Measurements from ENCODE around the gene SLC7A14. TPM values are rescaled to one million over a fixed set of nuclear protein-coding genes. Genes with fewer than 3 reads are reported as not detected.
A peak's percentile ranks its signal among the peaks of the same experiment; 100 is the strongest.

The SLC7A14 gene
- total and polyA plus RNA-seq, 2 experiments from 2014 or later, result 0.05 TPM; not detected in 1

DNA sequence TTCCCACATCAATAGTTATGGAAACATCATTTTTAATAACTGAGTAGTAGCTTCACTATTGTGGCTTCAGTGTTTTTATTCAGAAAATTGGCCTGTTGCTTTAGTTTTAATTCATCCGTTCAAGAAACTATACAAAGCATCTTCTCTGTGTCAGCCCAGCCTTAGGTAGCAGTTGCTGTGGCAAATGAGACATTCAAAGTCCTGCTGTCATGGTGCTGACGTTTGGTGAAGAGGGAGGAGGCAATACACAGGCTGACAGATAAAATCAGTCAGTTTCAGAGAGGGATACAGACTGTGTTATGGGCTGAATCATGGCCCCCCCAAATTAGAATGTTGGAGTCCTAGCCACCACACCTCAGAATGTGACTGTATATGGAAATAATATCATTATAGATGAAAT lies 56.5 kb downstream of the SLC7A14 start:
- Histone ChIP-seq H3K36me3 (ENCODE audit: low read depth) (no peaks in the 10 kb centered on the region), H3K27ac (no peak overlapping the region), H3K4me1 (ENCODE audit: insufficient read depth) (0 out of 2 replicates have a peak, but pooled peaks cover 7% of the 10 kb centered on the region), H3K79me2 (ENCODE audit: insufficient read depth) (no peaks in the 10 kb centered on the region), H3K27me3 (replicated peaks; ENCODE audit: insufficient read depth) (no peaks in the 10 kb centered on the region), H2AFZ (no peak overlapping the region), H3K9me2 (ENCODE audit: insufficient read depth) (no peaks in the 10 kb centered on the region), H3K4me2 (ENCODE audit: unreplicated experiment) (no peak overlapping the region), H3K4me3 (no peak overlapping the region), H3K9me3 (ENCODE audit: low read depth) (no peaks in the 10 kb centered on the region), H3F3A (ENCODE audit: insufficient read depth) (peaks cover 15% of the 10 kb centered on the region), H3K9ac (no peak overlapping the region), H4K20me1 (ENCODE audit: insufficient read depth) (no peaks in the 10 kb centered on the region)
- TF ChIP-seq EZH2 (IDR thresholded peaks at IDR 0.05; ENCODE audit: insufficient read depth, poor library complexity, severe bottlenecking) (no peak), EZH2phosphoT487 (IDR thresholded peaks at IDR 0.05; ENCODE audit: insufficient read depth, low read depth) (no peak)
- no peak for DNase-seq
- in situ Hi-C loops (cut with MboI), result no loop called here
- WGBS, 2 experiments (ENCODE audit: low coverage in 1 of 2, low lambda C conversion rate in 2 of 2, missing lambda C conversion rate in 2 of 2), result 87 to 95% methylated on average over 2 of the region's 2 CpGs

DNA sequence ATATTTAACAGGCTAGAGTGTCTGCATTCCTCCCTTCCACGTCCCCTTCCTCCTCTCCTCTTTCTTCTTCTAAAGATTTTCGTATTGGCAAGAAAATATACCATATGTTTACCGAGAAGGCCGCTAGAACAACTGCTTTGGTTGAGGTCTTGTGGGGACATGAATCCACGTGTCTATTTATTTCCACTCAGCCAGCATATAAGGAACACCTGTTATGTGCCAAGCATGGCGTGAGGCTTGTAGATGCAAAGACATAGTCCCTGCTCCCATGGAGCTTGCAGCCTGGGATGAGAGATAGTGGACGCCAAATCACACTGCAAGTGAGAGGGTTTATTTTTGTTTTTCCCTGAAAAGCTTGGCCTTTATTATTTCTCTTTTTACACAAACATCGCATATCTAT lies 57.1 kb downstream of the SLC7A14 start:
- no peak overlapping the region for H3K9ac ChIP-seq
- no peak overlapping the region for H3K4me2 ChIP-seq (ENCODE audit: unreplicated experiment)
- H3K27ac ChIP-seq, result no peak overlapping the region
- no peaks in the 10 kb centered on the region for H3K9me3 ChIP-seq (ENCODE audit: low read depth)
- H3K4me3 ChIP-seq, result no peak overlapping the region
- TF ChIP-seq EZH2 (IDR thresholded peaks at IDR 0.05; ENCODE audit: insufficient read depth, poor library complexity, severe bottlenecking), result no peak
- TF ChIP-seq EZH2phosphoT487 (IDR thresholded peaks at IDR 0.05; ENCODE audit: insufficient read depth, low read depth), result no peak
- no peaks in the 10 kb centered on the region for H3K36me3 ChIP-seq (ENCODE audit: low read depth)
- H3K79me2 ChIP-seq (ENCODE audit: insufficient read depth), result no peaks in the 10 kb centered on the region
- in situ Hi-C loops (cut with MboI), result no loop called here
- DNase-seq, result no peak
- no peaks in the 10 kb centered on the region for H3K9me2 ChIP-seq (ENCODE audit: insufficient read depth)
- no peaks in the 10 kb centered on the region for H3K27me3 ChIP-seq (replicated peaks; ENCODE audit: insufficient read depth)
- peaks cover 15% of the 10 kb centered on the region for H3F3A ChIP-seq (ENCODE audit: insufficient read depth)
- no peak overlapping the region for H2AFZ ChIP-seq
- no peaks in the 10 kb centered on the region for H4K20me1 ChIP-seq (ENCODE audit: insufficient read depth)
- H3K4me1 ChIP-seq (ENCODE audit: insufficient read depth), result 0 out of 2 replicates have a peak, but pooled peaks cover 7% of the 10 kb centered on the region
- 89 to 90% methylated on average over 8 of the region's 8 CpGs for WGBS, 2 experiments (ENCODE audit: low coverage in 1 of 2, low lambda C conversion rate in 2 of 2, missing lambda C conversion rate in 2 of 2)

DNA sequence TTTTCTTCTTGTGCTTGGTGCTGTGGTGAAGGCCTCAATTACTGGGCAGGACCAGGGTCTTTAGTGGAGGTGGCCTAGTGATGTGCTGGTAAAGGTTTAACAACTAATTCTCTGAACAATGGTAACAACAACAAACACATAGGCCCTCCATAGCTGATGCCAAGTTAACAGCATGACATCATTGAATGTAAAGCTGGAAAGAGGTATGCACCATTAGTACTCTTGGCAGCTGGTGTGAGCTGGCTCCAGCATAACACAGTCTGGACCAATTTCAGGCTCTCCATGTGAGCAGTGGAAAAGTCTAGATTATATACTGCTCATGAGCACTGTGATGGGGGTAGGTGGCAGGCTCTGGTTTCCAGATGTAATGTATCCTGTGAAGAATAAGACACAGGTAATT lies 61.8 kb downstream of the SLC7A14 start:
- H3K9ac ChIP-seq, result no peak overlapping the region
- no peaks in the 10 kb centered on the region for H3K9me2 ChIP-seq (ENCODE audit: insufficient read depth)
- H4K20me1 ChIP-seq (ENCODE audit: insufficient read depth), result no peaks in the 10 kb centered on the region
- no peak for TF ChIP-seq EZH2phosphoT487 (IDR thresholded peaks at IDR 0.05; ENCODE audit: insufficient read depth, low read depth)
- no peak for TF ChIP-seq EZH2 (IDR thresholded peaks at IDR 0.05; ENCODE audit: insufficient read depth, poor library complexity, severe bottlenecking)
- no peaks in the 10 kb centered on the region for H3K9me3 ChIP-seq (ENCODE audit: low read depth)
- no peaks in the 10 kb centered on the region for H3K79me2 ChIP-seq (ENCODE audit: insufficient read depth)
- no peak overlapping the region for H3K4me2 ChIP-seq (ENCODE audit: unreplicated experiment)
- H3K4me1 ChIP-seq (ENCODE audit: insufficient read depth), result peaks cover 4% of the 10 kb centered on the region; the same call in 1 of the 2 replicates
- H3F3A ChIP-seq (ENCODE audit: insufficient read depth), result 0 out of 2 replicates have a peak, but pooled peaks cover 8% of the 10 kb centered on the region
- no peak for DNase-seq
- H3K27ac ChIP-seq, result no peak overlapping the region
- H3K4me3 ChIP-seq, result no peak overlapping the region
- H3K36me3 ChIP-seq (ENCODE audit: low read depth), result no peaks in the 10 kb centered on the region
- no peak overlapping the region for H2AFZ ChIP-seq
- in situ Hi-C loops (cut with MboI), result no loop called here
- H3K27me3 ChIP-seq (replicated peaks; ENCODE audit: insufficient read depth), result no peaks in the 10 kb centered on the region

DNA sequence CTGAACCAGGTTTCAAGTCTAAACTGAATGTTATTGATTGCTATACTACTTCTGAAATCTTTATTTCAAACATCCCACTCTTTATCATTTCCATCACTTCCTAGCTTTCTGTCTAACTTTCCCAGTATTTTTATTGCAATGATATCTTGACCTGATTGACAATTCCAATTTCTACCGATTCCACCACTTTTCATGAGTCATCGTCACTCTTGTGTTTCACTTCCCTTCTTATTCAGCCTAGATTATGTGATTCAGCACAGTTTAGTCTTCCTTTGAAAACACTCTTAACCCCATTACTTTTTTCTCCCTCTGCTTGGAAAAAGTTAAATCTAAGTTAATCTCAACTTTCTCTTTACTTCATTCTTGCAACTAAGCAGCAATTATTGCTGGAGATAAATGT lies 62.6 kb downstream of the SLC7A14 start:
- DNase-seq, result peak; percentile 62
- TF ChIP-seq EZH2phosphoT487 (IDR thresholded peaks at IDR 0.05; ENCODE audit: insufficient read depth, low read depth) (no peak), EZH2 (IDR thresholded peaks at IDR 0.05; ENCODE audit: insufficient read depth, poor library complexity, severe bottlenecking) (no peak)
- no peaks in the 10 kb centered on the region for H3K27me3 ChIP-seq (replicated peaks; ENCODE audit: insufficient read depth)
- no peaks in the 10 kb centered on the region for H3K9me3 ChIP-seq (ENCODE audit: low read depth)
- H2AFZ ChIP-seq, result no peak overlapping the region
- no peak overlapping the region for H3K4me3 ChIP-seq
- no peaks in the 10 kb centered on the region for H3K36me3 ChIP-seq (ENCODE audit: low read depth)
- H3K4me1 ChIP-seq (ENCODE audit: insufficient read depth), result peaks cover 5% of the 10 kb centered on the region; the same call in 1 of the 2 replicates
- no peak overlapping the region for H3K9ac ChIP-seq
- H3K27ac ChIP-seq, result no peak overlapping the region
- 46 to 48% methylated on average over 2 of the region's 2 CpGs for WGBS, 2 experiments (ENCODE audit: low coverage in 1 of 2, low lambda C conversion rate in 2 of 2, missing lambda C conversion rate in 2 of 2)
- no peaks in the 10 kb centered on the region for H3K79me2 ChIP-seq (ENCODE audit: insufficient read depth)
- 0 out of 2 replicates have a peak, but pooled peaks cover 8% of the 10 kb centered on the region for H3F3A ChIP-seq (ENCODE audit: insufficient read depth)
- H3K9me2 ChIP-seq (ENCODE audit: insufficient read depth), result no peaks in the 10 kb centered on the region
- no peaks in the 10 kb centered on the region for H4K20me1 ChIP-seq (ENCODE audit: insufficient read depth)
- in situ Hi-C loops (cut with MboI), result no loop called here
- no peak overlapping the region for H3K4me2 ChIP-seq (ENCODE audit: unreplicated experiment)

DNA sequence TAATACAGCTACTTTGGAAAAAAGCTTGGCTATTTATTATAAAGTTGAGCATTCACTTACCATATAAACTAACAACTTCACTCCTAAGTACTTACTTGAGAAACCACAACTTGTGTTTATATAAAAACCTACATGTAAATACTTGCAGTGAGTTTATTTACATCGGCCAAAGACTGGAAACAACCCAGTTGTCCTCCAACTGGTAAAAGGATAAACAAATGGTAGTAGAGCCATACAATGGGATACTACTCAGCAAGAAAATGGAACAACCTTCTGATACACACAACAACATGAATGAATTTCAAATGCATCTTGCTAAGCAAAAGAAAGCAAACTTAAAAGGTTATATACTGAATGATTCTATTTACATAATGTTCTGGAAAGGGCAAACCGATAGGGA lies 63.7 kb downstream of the SLC7A14 start:
- Histone ChIP-seq H3F3A (ENCODE audit: insufficient read depth) (0 out of 2 replicates have a peak, but pooled peaks cover 8% of the 10 kb centered on the region), H3K9me2 (ENCODE audit: insufficient read depth) (no peaks in the 10 kb centered on the region), H3K9me3 (ENCODE audit: low read depth) (no peaks in the 10 kb centered on the region), H3K36me3 (ENCODE audit: low read depth) (no peaks in the 10 kb centered on the region), H3K4me2 (ENCODE audit: unreplicated experiment) (no peak overlapping the region), H3K79me2 (ENCODE audit: insufficient read depth) (no peaks in the 10 kb centered on the region), H3K27me3 (replicated peaks; ENCODE audit: insufficient read depth) (no peaks in the 10 kb centered on the region), H3K27ac (no peak overlapping the region), H3K9ac (no peak overlapping the region), H2AFZ (no peak overlapping the region), H3K4me1 (ENCODE audit: insufficient read depth) (peaks cover 16% of the 10 kb centered on the region; the same call in 1 of the 2 replicates), H3K4me3 (no peak overlapping the region), H4K20me1 (ENCODE audit: insufficient read depth) (no peaks in the 10 kb centered on the region)
- in situ Hi-C loops (cut with MboI), result no loop called here
- WGBS, 2 experiments (ENCODE audit: low coverage in 1 of 2, low lambda C conversion rate in 2 of 2, missing lambda C conversion rate in 2 of 2), result 78 to 79% methylated on average over 2 of the region's 2 CpGs
- TF ChIP-seq EZH2 (IDR thresholded peaks at IDR 0.05; ENCODE audit: insufficient read depth, poor library complexity, severe bottlenecking), result no peak
- TF ChIP-seq EZH2phosphoT487 (IDR thresholded peaks at IDR 0.05; ENCODE audit: insufficient read depth, low read depth), result no peak
- no peak for DNase-seq

All from GM23248 (cell line).